OCI-LY7 (cell line): ENCODE measurements around the gene ZNF586. TPM values are rescaled to one million over a fixed set of nuclear protein-coding genes. Genes with fewer than 3 reads are reported as not detected.

Experiments used
- BruUV-seq: library from RNA; stranded (reverse); fragments of 400-500 nt; replicated peaks from 2 replicates; lab custom pipeline; 2021; lab: Mats Ljungman, UMichigan
- CTCF ChIA-PET: fragments of 300-600 bp; sonication (Branson Sonifier 250); formaldehyde crosslinking; loops from one replicate; lab custom pipeline; 2022; ENCODE audit warnings: antibody characterized with exemption; ENCODE audit not compliant: unreplicated experiment; lab: Charles Lee
- POLR2A ChIA-PET: fragments of 300-600 bp; sonication (Branson Sonifier 250); formaldehyde crosslinking; loops from one replicate; lab custom pipeline; 2022; ENCODE audit warnings: antibody characterized with exemption; lab: Charles Lee
- DNase-seq: peaks from one replicate; pipeline ENCODE4 v3.0.0-alpha.2; 2015; ENCODE audit warnings: low spot score
- H2AFZ ChIP-seq: fragments of 200-600 bp; sonication (generic), shearing (Covaris generic); 2 replicates; pipeline ENCODE4 v1.6.1; 2014; ENCODE audit warnings: mild to moderate bottlenecking, antibody characterized with exemption, low read length, moderate library complexity
- H3K27ac ChIP-seq: fragments of 200-600 bp; sonication (generic); 2 replicates; pipeline ENCODE4 v1.5.1; 2014; ENCODE audit warnings: mixed run types, low read depth, mild to moderate bottlenecking, moderate library complexity, low read length, inconsistent platforms; ENCODE audit not compliant: poor library complexity, severe bottlenecking
- H3K36me3 ChIP-seq: fragments of 200-600 bp; sonication (generic); 2 replicates; pipeline ENCODE4 v1.6.1; 2014; ENCODE audit warnings: mild to moderate bottlenecking, antibody characterized with exemption, low read length, moderate library complexity, mixed read lengths; ENCODE audit not compliant: insufficient read depth
- H3K4me1 ChIP-seq: fragments of 200-600 bp; sonication (generic); 2 replicates; pipeline ENCODE4 v1.5.1; 2014; ENCODE audit warnings: mild to moderate bottlenecking, low read length; ENCODE audit not compliant: insufficient read depth, poor library complexity, severe bottlenecking
- H3K4me2 ChIP-seq: fragments of 200-600 bp; sonication (generic); 2 replicates; pipeline ENCODE4 v1.6.1; 2014; ENCODE audit warnings: mild to moderate bottlenecking, low read length
- H3K4me3 ChIP-seq: fragments of 200-600 bp; sonication (generic); 2 replicates; pipeline ENCODE4 v1.5.1; 2014; ENCODE audit warnings: mild to moderate bottlenecking, low read depth, low read length; ENCODE audit not compliant: poor library complexity, severe bottlenecking
- H3K79me2 ChIP-seq: fragments of 200-600 bp; sonication (generic); 2 replicates; pipeline ENCODE4 v1.6.1; 2016; ENCODE audit warnings: low read depth, mild to moderate bottlenecking, low read length, moderate library complexity, mixed read lengths; ENCODE audit not compliant: insufficient read depth
- H3K9me2 ChIP-seq: fragments of 200-600 bp; sonication (generic); 2 replicates; pipeline ENCODE4 v1.6.1; 2016; ENCODE audit warnings: mild to moderate bottlenecking, low read length, mixed read lengths; ENCODE audit not compliant: insufficient read depth
- H3K9me3 ChIP-seq: fragments of 200-600 bp; sonication (generic); 2 replicates; pipeline ENCODE4 v1.6.1; 2014; ENCODE audit warnings: mild to moderate bottlenecking, mixed run types, low read length, mixed read lengths
- H4K20me1 ChIP-seq: fragments of 200-600 bp; sonication (generic); 2 replicates; pipeline ENCODE4 v1.6.1; 2014; ENCODE audit warnings: mild to moderate bottlenecking, antibody characterized with exemption, low read length, moderate library complexity, mixed read lengths; ENCODE audit not compliant: insufficient read depth
- EZH2phosphoT487 ChIP-seq: fragments of 200-600 bp; sonication (generic); IDR thresholded peaks from 2 replicates; pipeline ENCODE4 v1.6.1; 2018; ENCODE audit warnings: low read depth, borderline replicate concordance, mild to moderate bottlenecking, mixed run types, antibody characterized with exemption, low read length, moderate library complexity, mixed read lengths
- intact Hi-C: fragments of 100-400 bp; cut with micrococcal nuclease; formaldehyde crosslinking; loops from one replicate; pipeline ENCODE4 v1.10.0; 2022; ENCODE audit not compliant: unreplicated experiment
- total RNA-seq, 2 experiments: library from RNA; depleted of rRNA in 1 of 2; stranded (reverse); fragments of >200 nt in 1 of 2; shearing (Covaris generic) in 1 of 2; gene quantifications; 2 replicates each; pipeline ENCODE4 v1.2.3, GENCODE V29; 2014 to 2022
- TF ChIP-seq, protein P1 (sequence below): fragments of 200-600 bp; sonication (generic); conservative IDR thresholded peaks from 2 replicates; pipeline ENCODE4 v1.5.1; 2014; ENCODE audit warnings: mild to moderate bottlenecking, antibody characterized with exemption, low read length, moderate library complexity, mixed read lengths

Gene ZNF586
- total RNA-seq, 2 experiments from 2014 or later = 19.7 to 25.2 TPM

DNA sequence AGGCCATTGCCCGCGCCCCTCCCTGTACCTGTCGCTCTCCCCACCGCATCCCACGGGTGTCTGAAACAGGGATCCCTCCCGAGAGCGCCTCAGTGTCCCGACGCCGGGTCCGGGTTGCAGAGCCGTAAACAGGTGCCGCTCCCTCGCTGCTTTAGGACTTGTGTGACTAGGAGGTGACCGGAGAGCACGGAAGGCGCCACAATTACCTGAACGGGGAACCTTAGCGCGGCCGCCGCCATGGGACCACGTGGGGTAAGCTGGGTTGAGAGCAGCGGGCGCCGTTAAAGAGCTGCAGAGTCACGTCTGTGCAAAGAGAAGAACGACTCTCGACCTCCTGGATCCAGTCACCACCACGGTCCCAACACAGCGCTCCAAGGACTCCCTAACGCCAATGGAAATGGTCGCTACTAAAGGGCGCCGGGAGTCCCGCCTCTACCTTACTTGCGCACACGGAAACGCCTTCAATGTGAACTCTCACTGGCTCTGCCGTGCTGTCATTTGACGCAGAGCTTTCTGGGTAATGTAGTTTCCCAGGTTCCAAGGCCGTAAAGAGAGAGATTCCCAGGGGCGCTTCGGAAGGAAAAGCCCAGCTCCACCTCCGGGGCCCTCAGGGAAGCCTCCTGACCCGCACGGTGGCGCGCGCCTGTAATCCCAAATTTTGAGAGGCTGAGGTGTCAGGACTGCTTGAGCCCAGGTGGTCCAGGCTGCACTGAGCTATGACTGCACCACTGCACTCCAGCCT lies 45.2 kb downstream of the ZNF586 start, which contains the start of gene ZNF552:
ZNF552 (minus strand) TSS at position 409 of the 742 bp plus-strand sequence; CDS start at position 239, 170 bp downstream.
- peaks cover 14% of the 10 kb centered on the region for H3K36me3 ChIP-seq
- peak within 1 kb of the TSS; percentile 68 for H2AFZ ChIP-seq
- intact Hi-C loops = no loop called here
- H3K4me2 ChIP-seq = peak within 1 kb of the TSS; percentile 78
- no peaks in the 10 kb centered on the region for H4K20me1 ChIP-seq
- H3K4me1 ChIP-seq = peaks cover 28% of the 10 kb centered on the region
- DNase-seq = peak; percentile 88
- H3K9me3 ChIP-seq = no peaks in the 10 kb centered on the region
- H3K27ac ChIP-seq = no peak within 1 kb of the TSS
- peaks cover 14% of the 10 kb centered on the region for H3K79me2 ChIP-seq
- CTCF ChIA-PET = interaction anchor here (0.6 kb wide), 1 partner anchor 747 kb away, joined by 15 read pairs; no protein-coding TSS in a partner anchor
- peak within 1 kb of the TSS; percentile 96 for H3K4me3 ChIP-seq
- no peaks in the 10 kb centered on the region for H3K9me2 ChIP-seq
- no peak for TF ChIP-seq EZH2phosphoT487
- TF ChIP-seq, protein P1, sequence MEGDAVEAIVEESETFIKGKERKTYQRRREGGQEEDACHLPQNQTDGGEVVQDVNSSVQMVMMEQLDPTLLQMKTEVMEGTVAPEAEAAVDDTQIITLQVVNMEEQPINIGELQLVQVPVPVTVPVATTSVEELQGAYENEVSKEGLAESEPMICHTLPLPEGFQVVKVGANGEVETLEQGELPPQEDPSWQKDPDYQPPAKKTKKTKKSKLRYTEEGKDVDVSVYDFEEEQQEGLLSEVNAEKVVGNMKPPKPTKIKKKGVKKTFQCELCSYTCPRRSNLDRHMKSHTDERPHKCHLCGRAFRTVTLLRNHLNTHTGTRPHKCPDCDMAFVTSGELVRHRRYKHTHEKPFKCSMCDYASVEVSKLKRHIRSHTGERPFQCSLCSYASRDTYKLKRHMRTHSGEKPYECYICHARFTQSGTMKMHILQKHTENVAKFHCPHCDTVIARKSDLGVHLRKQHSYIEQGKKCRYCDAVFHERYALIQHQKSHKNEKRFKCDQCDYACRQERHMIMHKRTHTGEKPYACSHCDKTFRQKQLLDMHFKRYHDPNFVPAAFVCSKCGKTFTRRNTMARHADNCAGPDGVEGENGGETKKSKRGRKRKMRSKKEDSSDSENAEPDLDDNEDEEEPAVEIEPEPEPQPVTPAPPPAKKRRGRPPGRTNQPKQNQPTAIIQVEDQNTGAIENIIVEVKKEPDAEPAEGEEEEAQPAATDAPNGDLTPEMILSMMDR = no peak
- POLR2A ChIA-PET = no interaction called here
- BruUV-seq = no TSS peak

DNA sequence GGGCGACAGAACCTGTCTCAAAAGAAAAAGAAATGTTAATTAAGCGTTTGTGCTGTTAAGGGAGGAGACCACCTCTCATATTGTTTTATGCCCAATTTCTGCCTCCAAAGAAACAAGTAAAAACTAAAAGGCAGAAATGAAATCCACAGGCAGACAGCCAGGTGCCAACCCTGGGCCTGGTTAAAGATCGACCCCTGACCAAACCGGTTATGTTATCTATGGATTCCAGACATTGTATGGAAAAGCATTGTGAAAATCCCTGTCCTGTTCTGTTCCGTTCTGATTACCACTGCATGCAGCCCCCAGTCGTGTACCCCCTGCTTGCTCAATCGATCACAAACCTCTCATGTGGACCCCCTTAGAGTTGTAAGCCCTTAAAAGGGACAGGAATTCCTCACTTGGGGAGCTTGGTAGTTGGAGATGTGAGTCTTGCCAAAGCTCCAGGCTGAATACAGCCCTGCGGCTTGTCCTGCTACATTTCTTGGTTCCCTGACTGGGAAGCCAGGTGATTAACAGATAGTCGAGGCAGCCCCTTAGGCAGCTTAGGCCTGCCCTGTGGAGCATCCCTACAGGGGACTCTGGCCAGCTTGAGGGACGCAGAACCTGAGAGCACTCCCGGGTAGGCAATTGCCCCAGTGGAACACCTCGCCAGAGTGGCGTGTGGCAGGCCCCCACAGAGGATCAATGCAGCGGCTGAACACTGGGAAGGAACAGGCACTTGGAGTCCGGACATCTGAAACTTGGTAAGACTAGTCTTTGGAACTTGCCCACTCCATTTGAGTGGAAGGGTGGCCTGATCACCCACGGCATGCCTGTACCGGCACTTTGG lies 46.0 kb downstream of the ZNF586 start:
- Histone ChIP-seq H4K20me1 (no peaks in the 10 kb centered on the region), H3K79me2 (peaks cover 22% of the 10 kb centered on the region), H3K4me3 (peak overlapping the region; percentile 96), H3K4me2 (peak overlapping the region; percentile 78), H2AFZ (peak overlapping the region; percentile 68; the same call in 1 of the 2 replicates), H3K9me3 (no peaks in the 10 kb centered on the region), H3K9me2 (no peaks in the 10 kb centered on the region), H3K36me3 (peaks cover 15% of the 10 kb centered on the region), H3K27ac (no peak overlapping the region), H3K4me1 (peaks cover 28% of the 10 kb centered on the region)
- BruUV-seq = no TSS peak
- TF ChIP-seq EZH2phosphoT487 = no peak
- TF ChIP-seq, protein P1 = no peak
- POLR2A ChIA-PET = interaction anchor here (0.6 kb wide), 1 partner anchor 38 kb away, joined by 3 read pairs; no protein-coding TSS in a partner anchor
- CTCF ChIA-PET = no interaction called here
- intact Hi-C loops = no loop called here
- DNase-seq = no peak
